ENCODE results near the gene SLC17A2.
A peak's percentile ranks its signal among the peaks of the same experiment; 100 is the strongest.

SLC17A2 gene

DNA sequence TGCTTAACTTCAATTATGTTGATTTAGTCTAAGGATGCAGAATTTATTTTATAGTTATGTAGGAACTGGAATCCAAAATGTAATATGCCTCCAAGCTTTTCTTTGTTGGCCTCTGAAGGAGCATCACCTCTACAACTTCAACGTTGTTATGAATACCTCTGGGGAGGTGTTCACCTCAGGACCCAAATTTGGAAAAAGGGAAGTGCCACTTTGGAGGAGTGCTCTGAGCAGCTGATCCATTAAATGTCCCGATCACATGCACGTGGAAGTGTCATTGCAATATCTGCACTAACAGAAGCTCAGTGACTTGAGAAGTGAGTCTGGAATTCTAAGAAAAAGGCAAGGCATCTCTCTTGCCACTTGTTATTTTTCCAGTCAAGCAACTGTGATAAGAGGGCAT lies 34.2 kb downstream of the SLC17A2 start:
- CTCF ChIA-PET = interaction anchor here (0.8 to 1.8 kb wide), 3 partner anchors 9 to 178 kb away, joined by 3 to 5 read pairs (median 3); no protein-coding TSS in a partner anchor

DNA sequence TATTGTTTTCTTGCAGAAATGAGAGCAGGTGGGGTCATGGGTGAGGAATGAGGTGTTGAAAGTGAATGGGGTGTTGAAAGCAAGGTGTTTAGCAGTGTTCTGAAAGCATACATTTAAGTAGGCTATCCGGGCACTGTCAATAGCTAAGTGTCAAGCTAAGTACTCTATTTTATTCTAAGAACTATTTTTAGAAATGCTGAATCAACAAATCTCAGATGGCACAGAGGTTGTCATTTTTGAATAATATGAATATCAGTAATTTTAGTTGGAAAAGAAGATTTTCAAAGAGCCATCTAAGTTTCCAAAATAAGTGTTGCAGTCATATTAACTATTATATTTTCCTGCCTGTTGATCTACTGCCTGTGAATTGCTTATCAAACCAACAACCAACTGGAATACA lies 34.7 kb downstream of the SLC17A2 start:
- DNase-seq (ENCODE audit: extremely low spot score) = no peak
- CTCF ChIA-PET = interaction anchor here (0.8 to 1.8 kb wide), 3 partner anchors 9 to 177 kb away, joined by 3 to 5 read pairs (median 3); no protein-coding TSS in a partner anchor
- POLR2A ChIA-PET = no interaction called here
- no peak for TF ChIP-seq CTCF (IDR thresholded peaks at IDR 0.05; ENCODE audit: control extremely low read depth, extremely low read depth, low read depth, missing control alignments)

More for the DNA sequence above, 34.2 kb downstream of the SLC17A2 start:
- no peak for DNase-seq (ENCODE audit: extremely low spot score)
- POLR2A ChIA-PET = no interaction called here
- no peak for TF ChIP-seq CTCF (IDR thresholded peaks at IDR 0.05; ENCODE audit: control extremely low read depth, extremely low read depth, low read depth, missing control alignments)

DNA sequence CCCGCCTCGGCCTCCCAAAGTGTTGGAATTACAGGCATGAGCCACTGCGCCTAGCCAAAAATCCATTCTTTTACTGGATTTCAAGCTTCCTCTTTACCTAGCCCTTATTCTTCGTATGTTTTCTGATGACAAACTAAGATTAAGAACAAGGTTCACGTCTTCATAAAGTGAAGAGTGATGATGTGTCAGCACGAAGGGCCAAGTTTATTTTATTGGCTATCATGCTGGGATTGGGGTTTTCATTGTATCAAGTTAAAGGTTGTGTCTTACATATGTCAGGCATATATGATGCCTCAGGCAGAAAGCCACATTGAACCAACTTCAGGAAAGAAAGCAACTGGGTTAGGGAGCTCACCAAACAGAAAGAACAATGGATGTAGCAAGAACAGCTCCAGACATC lies 36.7 kb downstream of the SLC17A2 start:
- no peak for DNase-seq (ENCODE audit: extremely low spot score)
- CTCF ChIA-PET = interaction anchor here (1.3 kb wide), 1 partner anchor 670 kb away, joined by 3 read pairs; no protein-coding TSS in a partner anchor
- POLR2A ChIA-PET = no interaction called here
- no peak for TF ChIP-seq CTCF (IDR thresholded peaks at IDR 0.05; ENCODE audit: control extremely low read depth, extremely low read depth, low read depth, missing control alignments)

DNA sequence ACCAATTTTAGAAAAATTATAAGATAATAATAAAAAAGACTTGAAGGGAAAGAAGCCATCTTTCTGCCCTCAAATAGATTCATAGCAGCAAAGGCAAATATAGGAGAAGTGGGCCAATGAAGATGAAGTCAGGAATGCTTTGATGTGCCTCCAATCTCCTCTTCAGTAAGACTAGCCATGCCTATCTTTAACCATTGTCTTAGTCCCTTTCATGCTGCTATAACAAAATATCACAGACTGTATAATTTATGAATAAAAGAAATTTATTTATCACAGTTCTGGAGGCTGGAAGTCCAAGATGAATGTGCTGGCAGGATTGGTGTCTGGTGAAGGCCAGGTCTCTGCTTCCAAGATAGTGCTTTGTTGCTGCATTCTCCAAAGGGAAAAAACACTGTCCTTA lies 37.6 kb downstream of the SLC17A2 start:
- ChIA-PET CTCF (no interaction called here), POLR2A (no interaction called here)
- DNase-seq (ENCODE audit: extremely low spot score) = no peak
- TF ChIP-seq CTCF (IDR thresholded peaks at IDR 0.05; ENCODE audit: control extremely low read depth, extremely low read depth, low read depth, missing control alignments) = no peak

- peak; percentile 11 for TF ChIP-seq CTCF (IDR thresholded peaks at IDR 0.05; ENCODE audit: control extremely low read depth, extremely low read depth, low read depth, missing control alignments)
- ChIA-PET CTCF (interaction anchor here (0.9 kb wide), 1 partner anchor 46 kb away, joined by 3 read pairs; no protein-coding TSS in a partner anchor), POLR2A (no interaction called here)
- DNase-seq (ENCODE audit: extremely low spot score) = no peak
These were observed 40.3 kb downstream of the SLC17A2 start for GRCh38 chr6:25889877-25890853.

DNA sequence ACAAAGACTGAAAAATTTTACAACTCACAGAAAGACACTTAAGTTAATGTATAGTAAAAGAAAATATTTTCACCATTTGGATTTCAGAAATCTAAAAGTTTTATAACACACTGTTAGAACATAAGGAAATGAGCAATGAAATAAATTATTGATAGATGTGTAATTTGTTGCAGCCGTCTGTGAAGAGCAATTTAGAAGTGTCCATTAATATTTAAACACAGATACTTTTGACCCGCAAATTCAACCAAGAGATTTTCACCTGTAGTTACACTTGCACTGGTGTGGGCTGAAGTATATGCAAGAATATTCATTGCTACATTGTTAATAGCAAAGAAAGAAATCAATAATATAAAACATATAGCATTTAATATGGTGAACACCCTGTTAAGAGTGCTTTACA lies 41.9 kb downstream of the SLC17A2 start:
- CTCF ChIA-PET = interaction anchor here (1.0 kb wide), 2 partner anchors 10 to 169 kb away, joined by 3 read pairs; no protein-coding TSS in a partner anchor

More for the DNA sequence above, 41.9 kb downstream of the SLC17A2 start:
- TF ChIP-seq CTCF (IDR thresholded peaks at IDR 0.05; ENCODE audit: control extremely low read depth, extremely low read depth, low read depth, missing control alignments) = no peak
- no peak for DNase-seq (ENCODE audit: extremely low spot score)
- POLR2A ChIA-PET = no interaction called here
